HG03135 (cell line): ENCODE results near the gene IGSF6.
A peak's percentile ranks its signal among the peaks of the same experiment; 100 is the strongest.

ENCODE experiments used
- ATAC-seq: cut with Tn5 transposase; IDR thresholded peaks from one replicate; pipeline ENCODE4 v1.9.1; 2021; ENCODE audit warnings: mild to moderate bottlenecking, moderate library complexity; ENCODE audit not compliant: unreplicated experiment

The IGSF6 gene

DNA sequence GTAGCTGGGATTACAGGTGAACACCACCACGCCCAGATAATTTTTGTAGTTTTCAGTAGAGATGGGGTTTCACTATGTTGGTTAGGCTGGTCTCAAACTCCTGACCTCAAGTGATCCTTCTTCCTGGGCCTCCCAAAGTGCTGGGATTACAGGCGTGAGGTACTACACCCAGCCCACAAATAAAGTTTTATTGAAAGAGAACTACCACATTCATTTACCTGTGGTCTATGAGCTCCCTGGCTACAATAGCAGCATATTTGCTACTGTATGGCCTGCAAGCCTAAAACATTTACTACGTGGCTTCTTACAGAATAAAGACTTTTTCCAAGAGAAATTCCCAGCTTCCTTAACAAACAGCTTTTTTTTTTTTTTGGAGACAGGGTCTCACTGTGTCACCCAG is 49.6 kb downstream of the IGSF6 start:
- no peak for ATAC-seq

DNA sequence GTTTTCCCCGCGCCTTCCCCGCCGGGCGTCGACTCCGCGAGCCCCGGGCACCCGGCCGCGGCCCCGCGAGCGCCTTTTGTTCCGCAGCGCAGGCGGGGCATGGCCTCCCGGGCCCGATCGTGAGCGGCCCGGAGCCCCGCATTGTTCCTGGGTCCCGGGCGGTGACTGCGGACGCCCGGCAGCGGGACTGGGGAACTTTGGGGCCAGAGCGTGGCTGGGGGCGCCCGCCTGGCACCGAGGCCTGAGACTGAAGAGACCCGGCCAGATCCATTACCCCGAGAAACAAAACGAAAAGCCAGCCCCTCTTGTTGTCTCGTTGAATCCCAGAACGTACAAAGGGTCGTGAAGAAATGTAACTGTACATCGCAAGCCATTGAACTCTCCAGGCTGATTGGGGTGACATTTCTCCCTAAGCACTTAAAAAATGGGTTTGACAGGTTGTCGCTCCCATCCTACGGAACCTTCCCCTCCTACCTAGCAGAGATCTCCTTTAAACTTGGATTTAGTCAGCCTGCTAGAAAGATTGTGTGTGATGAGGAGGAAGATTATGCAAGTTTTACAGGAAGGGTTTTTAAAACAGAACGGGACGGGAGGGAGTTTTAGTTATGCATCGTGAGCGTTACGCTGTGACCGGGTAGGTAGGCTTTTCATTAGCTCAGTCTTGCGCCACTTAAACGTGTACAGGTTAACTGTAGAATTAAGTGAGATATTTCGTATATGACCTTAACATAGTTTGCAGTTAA is 52.2 kb downstream of the IGSF6 start:
- peak; percentile 21 for ATAC-seq

DNA sequence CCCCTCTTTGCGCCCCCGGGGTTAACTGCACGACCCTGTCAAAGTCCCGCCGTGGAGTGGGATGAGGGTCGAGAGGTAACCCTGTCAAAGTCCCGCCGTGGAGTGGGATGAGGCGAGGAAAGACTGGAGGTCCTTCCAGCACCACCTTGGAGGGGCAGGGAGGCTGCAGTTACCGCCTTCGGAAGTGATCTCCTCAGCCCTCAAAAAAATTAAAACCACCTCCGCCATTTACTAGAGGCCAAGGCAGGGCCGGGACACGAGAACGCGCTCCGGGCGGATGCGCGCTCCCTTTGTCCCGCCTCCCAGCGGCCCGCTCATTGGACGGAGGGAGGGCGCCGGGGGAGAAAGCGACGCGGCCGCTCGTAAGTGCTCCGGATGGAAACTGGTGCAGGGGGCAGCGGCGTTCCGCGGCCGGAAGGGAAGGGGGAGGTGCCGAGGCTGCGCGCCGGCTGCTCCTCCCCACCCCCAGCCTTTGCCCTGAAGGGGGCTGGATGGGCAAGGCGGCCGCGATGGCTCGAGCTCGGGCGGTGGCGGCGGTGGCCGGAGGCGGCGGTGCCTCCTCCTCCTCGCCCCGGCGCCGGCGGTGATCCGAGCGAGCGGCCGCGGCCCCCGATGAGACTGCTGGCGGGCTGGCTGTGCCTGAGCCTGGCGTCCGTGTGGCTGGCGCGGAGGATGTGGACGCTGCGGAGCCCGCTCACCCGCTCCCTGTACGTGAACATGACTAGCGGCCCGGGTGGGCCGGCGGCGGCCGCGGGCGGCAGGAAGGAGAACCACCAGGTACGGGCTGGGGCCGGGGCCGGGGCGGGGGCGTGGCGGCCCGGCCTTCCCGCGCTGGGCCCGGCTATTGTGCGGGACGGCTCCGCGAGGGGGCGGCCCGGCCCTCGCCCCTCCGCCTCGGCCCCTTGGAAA is 53.0 kb downstream of the IGSF6 start, which contains the start of gene METTL9:
Gene METTL9, plus strand, starts transcription at position 456 of the 909 bp plus-strand sequence. Its CDS starts 157 bp downstream, at position 613.
- ATAC-seq: peak; percentile 90

DNA sequence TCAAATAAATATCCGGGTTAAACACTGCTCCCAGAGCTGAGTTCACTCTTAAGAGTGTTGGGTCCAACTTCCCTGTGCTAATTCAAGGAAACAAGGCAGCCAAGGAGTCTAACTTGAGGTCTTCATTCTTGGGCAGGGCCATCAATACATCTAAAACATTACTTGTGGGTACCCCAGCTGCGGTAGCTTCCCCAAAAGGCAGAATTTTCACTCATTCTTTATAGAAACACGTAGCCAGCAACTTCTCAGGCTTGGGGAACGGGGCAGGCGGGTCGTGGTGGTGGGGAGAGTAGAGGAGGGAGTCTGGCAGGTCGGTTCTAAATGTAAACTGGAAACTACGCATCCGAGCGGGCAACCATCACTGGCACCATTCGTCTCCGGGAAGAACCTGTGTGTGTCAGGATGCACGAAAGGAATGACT is 53.7 kb downstream of the IGSF6 start:
- no peak for ATAC-seq

DNA sequence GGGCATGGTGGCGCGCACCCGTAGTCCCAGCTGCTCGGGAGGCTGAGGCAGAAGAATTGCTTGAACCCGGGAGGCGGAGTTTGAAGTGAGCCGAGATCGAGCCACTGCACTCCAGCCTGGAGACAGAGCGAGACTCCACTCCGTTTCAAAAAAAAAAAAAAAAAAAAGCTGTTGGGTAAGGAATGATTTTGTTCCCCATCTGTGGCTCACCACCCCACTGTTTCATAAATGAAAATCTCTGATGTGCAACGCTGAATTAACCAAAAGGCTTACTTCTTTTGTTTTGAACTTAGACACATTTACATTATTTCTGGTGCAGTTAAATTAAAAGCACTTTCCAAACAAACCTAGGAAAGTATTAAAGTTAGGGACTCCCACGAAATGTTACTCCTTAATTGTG is 54.2 kb downstream of the IGSF6 start:
- ATAC-seq: no peak

DNA sequence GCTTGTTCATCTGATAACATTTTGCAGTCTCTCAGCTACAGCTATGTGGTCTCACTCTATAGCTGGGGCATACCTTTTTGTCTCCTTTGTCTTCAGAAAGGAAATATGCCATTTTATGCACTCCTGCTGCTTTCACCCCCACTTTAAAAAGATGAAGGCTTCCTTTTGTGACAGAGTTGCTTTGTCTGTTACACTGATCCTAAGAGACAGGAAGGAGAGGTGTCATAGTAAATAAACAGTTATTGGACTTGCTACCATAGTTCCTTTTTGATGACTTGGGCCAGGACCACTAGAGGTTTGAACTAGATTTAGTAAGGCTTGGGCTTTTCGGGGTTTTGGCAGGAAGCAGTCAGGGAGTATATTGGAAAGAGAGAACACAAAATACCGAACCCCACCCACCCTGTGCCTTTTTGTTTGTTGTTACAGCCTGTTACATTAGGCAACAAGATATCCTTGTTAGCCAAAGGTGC is 54.8 kb downstream of the IGSF6 start:
- no peak for ATAC-seq

DNA sequence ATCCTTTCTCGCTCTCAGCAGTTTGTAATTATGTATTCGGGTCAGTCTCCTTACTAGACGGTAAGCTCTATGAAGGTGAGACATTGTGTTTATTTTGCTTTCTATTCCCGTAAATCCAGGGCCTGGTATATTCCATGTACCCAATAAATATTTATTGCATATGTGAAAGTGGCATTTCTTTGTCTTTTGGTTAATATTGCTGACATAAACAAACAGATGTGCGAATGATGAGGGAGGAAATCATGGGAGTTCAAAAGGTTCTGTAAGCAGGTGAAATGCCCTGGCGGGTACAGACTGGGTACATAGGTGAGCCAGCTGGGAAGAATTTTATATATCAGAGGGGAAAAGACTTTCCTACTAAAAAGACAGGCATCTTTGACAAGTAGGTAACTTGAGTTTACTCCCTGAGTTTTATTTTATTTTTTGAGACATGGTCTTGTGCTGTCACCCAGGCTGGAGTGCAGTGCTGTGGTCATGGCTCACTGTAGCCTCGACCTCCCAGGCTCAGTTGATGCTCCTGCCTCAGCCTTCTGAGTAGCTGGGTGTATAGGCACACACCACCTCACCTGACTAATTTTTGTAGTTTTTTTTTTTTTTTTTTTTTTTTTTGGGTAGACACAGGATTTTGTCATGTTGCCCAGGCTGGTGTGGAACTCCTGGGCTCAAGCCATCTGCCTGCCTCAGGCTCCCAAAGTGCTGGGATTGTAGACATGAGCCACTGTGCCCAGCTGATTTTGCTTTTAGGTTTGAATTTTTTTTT is 58.7 kb downstream of the IGSF6 start:
- no peak for ATAC-seq

DNA sequence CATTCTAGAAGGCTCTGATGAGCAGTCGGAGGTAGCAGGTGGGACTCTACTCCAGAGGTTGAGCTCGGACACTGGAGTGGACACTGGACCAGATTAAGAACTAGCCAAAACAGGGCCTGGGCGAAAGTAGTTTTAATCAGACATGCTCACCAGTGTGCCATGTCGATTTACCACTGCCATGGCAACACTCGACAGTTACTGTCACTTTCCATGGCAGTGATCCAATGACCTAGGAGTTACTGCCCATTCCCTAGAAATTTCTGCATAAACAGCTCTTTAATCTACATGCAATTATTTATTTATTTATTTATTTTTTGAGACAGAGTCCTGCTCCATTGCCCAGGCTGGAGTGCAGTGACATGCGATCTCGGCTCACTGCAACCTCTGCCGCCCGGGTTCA is 60.2 kb downstream of the IGSF6 start:
- no peak for ATAC-seq

DNA sequence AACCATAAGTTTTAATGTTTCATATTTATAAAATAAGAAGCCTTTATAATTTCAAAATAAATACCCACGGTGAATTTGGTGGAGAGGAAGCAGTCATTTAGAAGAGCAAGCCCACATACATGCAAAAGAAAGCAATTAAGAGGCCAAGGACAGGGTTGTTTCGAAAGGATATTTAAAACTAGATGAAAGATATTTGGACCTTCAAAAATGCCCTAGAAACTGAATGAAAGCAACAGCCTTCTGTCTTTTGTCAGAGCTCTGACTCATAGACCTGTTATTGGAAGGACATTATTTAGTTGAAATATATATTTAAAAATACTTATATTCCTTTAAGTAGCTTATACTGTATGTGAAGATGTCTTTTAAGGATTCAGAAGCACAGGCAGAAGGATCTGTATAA is 61.6 kb downstream of the IGSF6 start:
- no peak for ATAC-seq

DNA sequence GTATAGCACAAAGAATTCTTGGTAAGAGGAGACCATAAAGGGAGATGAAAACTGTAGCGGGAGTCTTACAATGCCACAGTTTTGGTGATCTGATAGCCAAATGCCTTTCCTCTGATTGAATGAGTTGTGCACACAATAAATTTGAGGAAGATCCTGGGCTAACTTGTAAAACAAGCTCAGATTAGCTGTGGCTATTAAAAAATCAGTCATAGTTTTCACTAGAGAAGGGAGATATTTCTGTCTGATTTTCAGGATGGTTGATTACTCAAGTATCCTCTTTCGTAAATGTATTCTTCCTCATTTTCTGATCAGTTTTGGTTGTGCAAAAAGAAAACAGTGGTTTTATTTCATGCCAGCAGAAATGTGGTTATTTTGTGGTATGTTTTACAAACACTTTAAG is 62.1 kb downstream of the IGSF6 start:
- ATAC-seq: no peak

DNA sequence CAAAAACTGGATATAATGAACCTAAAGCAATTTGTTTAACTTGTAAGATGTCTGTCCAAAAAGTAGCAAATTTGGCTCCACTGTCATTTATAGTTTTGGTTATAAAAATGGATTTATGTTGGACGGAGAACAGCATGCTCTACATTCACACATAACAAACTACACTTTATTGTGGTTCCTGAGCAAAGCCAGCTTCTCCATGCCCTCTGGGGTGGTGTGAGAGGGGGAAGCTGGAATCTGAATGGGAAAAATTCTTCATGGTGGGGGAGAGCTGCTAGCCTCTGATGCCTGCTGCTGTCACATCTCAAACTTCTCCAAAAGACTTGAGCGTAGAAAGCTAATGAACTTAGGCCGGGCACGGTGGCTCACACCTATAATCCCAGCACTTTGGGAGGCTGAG is 62.9 kb downstream of the IGSF6 start:
- ATAC-seq: no peak
